ENCODE results near the gene MOGAT1. TPM values are rescaled to one million over a fixed set of nuclear protein-coding genes. Genes with fewer than 3 reads are reported as not detected.

MOGAT1 gene
- total RNA-seq, 1 donor from 2014 or later: 0.44 TPM

Other genes starting within 250 kb of the MOGAT1 start
- 2.3 TPM for gene SGPP2, start 247.1 kb upstream of the MOGAT1 start, total RNA-seq
- gene FARSB, start 15.6 kb upstream of the MOGAT1 start, total RNA-seq: 19.3 TPM
- 50.1 TPM for gene ACSL3, start 189.4 kb downstream of the MOGAT1 start, total RNA-seq